Stimulated activated CD4-positive, alpha-beta T cell treated with anti-CD3 and anti-CD28 coated beads, Interleukin-2, amount 100 ng/mL, for 48 hours (primary cell): Measurements from ENCODE around the gene NDUFS3.
"Not testable (repeated sequence)": the region's sequence is repeated elsewhere in the genome, so short reads cannot be mapped to it uniquely, and the experiment has no call there.

Source experiments
- DNase-seq, 2 donors: peaks; one replicate each; pipeline ENCODE4 v3.0.0-alpha.2; 2020

NDUFS3 gene

GRCh38 chr11:47562393-47562792 is 16.5 kb upstream of the NDUFS3 start:
- not testable (repeated sequence) for DNase-seq

- not testable (repeated sequence) for DNase-seq
Measured at GRCh38 chr11:47564366-47564765, 14.5 kb upstream of the NDUFS3 start.

- DNase-seq = no peak
Measured at GRCh38 chr11:47564933-47565339, 13.9 kb upstream of the NDUFS3 start.

GRCh38 chr11:47565340-47566148 is 13.3 kb upstream of the NDUFS3 start, which contains the start of gene PTPMT1:
TSS of gene PTPMT1 (plus strand) at chr11:47565599. CDS start at chr11:47565623, 24 bp downstream.
- DNase-seq = peak; percentile 57 to 67

- DNase-seq = peak in 1 of 2 donors; percentile 17
Measured at GRCh38 chr11:47566149-47566698, 12.7 kb upstream of the NDUFS3 start.

- no peak for DNase-seq
Measured at GRCh38 chr11:47569646-47570045, 9.2 kb upstream of the NDUFS3 start.

GRCh38 chr11:47570651-47571356 is 8.1 kb upstream of the NDUFS3 start:
- no peak for DNase-seq

- DNase-seq = no peak
Measured at GRCh38 chr11:47571357-47571729, 7.5 kb upstream of the NDUFS3 start.

- DNase-seq = no peak
Measured at GRCh38 chr11:47571895-47572294, 7.0 kb upstream of the NDUFS3 start.

GRCh38 chr11:47572715-47573255 is 6.1 kb upstream of the NDUFS3 start:
- no peak for DNase-seq

GRCh38 chr11:47573321-47573720 is 5.6 kb upstream of the NDUFS3 start:
- DNase-seq = no peak

GRCh38 chr11:47577460-47578041 is 1.3 kb upstream of the NDUFS3 start:
- DNase-seq = no peak

- no peak for DNase-seq
Measured at GRCh38 chr11:47583844-47584243, 5.0 kb downstream of the NDUFS3 start.

GRCh38 chr11:47586098-47586855 is 7.4 kb downstream of the NDUFS3 start, which contains the start of gene FAM180B:
TSS of gene FAM180B (plus strand) at chr11:47586678. CDS start at chr11:47586769, 91 bp downstream.
- no peak for DNase-seq

GRCh38 chr11:47587039-47587716 is 8.3 kb downstream of the NDUFS3 start:
- DNase-seq = no peak

GRCh38 chr11:47587723-47588326 is 9.0 kb downstream of the NDUFS3 start:
- no peak for DNase-seq

GRCh38 chr11:47589118-47589517 is 10.2 kb downstream of the NDUFS3 start:
- DNase-seq = no peak

- DNase-seq = no peak
Measured at GRCh38 chr11:47589584-47589976, 10.7 kb downstream of the NDUFS3 start.

GRCh38 chr11:47589977-47590861 is 11.3 kb downstream of the NDUFS3 start:
- no peak for DNase-seq

GRCh38 chr11:47591764-47592163 is 12.9 kb downstream of the NDUFS3 start:
- DNase-seq = no peak
